ENCODE data around the gene CNIH1.
"Not testable (repeated sequence)": the region's sequence is repeated elsewhere in the genome, so short reads cannot be mapped to it uniquely, and the experiment has no call there.

CNIH1 gene

GRCh38 chr14:54467280-54467679 is 26.1 kb upstream of the CNIH1 start:
- DNase-seq (ENCODE audit: low read depth), result no peak

DNA sequence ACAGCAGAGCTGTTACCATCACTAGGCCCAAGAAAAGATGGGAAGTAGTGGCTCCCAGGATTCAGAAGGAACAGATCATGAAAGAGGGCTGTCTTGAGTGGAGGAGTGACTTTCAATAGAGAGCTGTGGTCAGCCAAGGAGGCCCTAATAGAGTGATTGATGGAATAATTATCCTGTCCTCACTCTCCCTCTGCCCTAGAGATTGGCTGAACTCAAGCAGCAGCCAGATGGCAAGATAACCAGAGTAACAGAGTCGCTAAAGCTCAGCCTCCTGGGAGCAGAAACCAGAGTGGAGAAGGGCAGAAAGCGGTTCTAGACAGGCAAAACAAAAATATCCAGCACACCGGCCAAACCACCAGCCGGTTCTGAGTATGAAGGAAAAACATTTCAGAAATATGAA is 24.5 kb upstream of the CNIH1 start:
- no peak for DNase-seq (ENCODE audit: low read depth)

- no peak for DNase-seq (ENCODE audit: low read depth)
Observed at GRCh38 chr14:54462048-54462447, 20.9 kb upstream of the CNIH1 start.

- no peak for DNase-seq (ENCODE audit: low read depth)
Observed at GRCh38 chr14:54459106-54459505, 17.9 kb upstream of the CNIH1 start.

- not testable (repeated sequence) for DNase-seq (ENCODE audit: low read depth)
Observed at GRCh38 chr14:54458536-54458935, 17.4 kb upstream of the CNIH1 start.

DNA sequence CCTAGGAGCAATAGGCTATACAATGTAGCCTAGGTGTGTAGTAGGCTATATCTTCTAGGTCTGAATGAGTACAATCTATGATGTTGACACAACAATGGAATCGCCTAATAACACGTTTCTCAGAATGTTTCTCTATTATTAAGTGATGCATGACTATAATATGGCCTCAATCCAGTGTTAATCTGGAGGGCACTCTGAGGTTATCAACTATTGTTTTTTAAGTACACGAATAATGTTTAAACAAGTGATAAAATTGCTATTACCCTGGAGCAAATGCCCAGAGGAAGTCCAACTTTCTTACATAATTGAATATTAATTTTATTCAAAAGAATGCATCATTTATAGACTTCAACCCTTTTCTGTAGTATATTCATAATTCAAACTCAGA is 16.4 kb upstream of the CNIH1 start:
- DNase-seq (ENCODE audit: low read depth), result no peak

DNA sequence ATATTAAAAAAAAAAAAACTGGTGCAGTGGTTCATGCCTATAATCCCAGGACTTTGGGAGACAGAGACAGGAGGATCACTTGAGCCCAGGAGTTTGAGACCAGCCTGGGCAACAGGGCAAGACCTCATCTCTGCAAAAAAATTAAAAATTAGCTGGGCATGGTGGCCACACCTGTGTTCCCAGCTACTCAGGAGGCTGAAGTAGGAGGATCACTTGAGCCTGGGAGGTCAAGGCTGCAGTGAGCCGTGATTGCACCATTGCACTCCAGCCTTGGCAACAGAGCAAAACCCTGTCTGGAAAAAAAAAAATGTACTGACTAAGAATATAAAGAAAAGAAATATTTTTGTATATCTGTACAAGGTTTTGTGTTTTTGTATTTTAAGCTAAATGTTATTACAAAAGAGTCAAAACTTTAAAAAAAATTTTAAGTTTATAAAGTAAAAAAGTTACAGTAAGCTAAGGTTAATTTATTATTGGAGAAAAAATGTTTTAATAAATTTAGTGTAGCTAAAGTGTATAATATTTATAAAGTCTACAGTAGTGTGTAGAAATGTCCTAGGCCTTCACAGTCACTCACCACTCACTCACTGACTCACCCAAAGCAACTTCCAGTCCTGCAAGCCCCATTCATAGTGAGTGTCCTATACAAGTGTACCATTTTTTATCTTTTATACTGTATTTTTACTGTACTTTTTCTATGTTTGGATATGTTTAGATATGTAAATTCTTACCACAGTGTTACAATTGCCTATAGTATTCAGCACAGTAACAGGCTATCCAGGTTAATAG is 15.8 kb upstream of the CNIH1 start:
- not testable (repeated sequence) for DNase-seq (ENCODE audit: low read depth)

DNA sequence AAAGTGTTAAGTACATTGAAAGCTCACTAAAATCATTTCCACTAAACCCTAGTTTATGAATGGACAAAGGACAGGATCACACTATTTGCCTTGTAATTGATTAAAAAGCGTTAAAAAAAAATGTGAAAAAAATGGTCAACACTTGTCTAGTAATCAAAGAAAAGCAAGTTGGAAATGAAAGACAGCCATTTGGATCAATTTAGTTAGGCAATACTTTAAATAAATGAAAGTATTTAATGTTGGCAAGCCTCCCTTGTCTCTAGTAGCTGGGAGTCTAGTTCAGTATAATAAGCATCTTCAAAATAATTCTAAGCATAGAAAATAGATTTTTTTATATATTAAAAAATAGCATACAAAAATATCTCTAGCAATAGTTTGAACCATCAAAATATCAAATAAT is 14.2 kb upstream of the CNIH1 start:
- DNase-seq (ENCODE audit: low read depth), result no peak

DNA sequence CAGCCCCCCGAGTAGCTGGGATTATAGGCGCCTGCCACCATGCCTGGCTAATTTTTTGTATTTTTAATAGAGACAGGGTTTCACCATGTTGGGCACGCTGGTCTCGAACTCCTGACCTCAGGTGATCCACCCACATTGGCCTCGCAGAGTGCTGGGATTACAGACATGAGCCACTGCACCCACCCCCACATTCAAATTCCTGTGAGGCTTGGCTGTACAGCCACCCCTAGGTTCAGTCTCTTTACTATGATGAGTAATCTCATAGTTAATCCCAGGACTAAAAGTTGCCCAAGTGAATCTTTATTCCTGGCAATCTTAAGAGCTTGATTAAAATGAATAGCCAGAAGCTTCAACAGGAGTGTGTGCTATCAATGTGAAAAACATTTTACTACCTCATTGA is 12.8 kb upstream of the CNIH1 start:
- DNase-seq (ENCODE audit: low read depth), result not testable (repeated sequence)

- DNase-seq (ENCODE audit: low read depth), result no peak
Observed at GRCh38 chr14:54453252-54453651, 12.1 kb upstream of the CNIH1 start.

GRCh38 chr14:54451961-54452360 is 10.8 kb upstream of the CNIH1 start:
- DNase-seq (ENCODE audit: low read depth), result no peak

GRCh38 chr14:54451121-54451601 is 10.0 kb upstream of the CNIH1 start:
- no peak for DNase-seq (ENCODE audit: low read depth)

- DNase-seq (ENCODE audit: low read depth), result no peak
Observed at GRCh38 chr14:54450535-54450934, 9.4 kb upstream of the CNIH1 start.

GRCh38 chr14:54447231-54447692 is 6.1 kb upstream of the CNIH1 start:
- no peak for DNase-seq (ENCODE audit: low read depth)

- DNase-seq (ENCODE audit: low read depth), result no peak
Observed at GRCh38 chr14:54446161-54446693, 5.1 kb upstream of the CNIH1 start.

DNA sequence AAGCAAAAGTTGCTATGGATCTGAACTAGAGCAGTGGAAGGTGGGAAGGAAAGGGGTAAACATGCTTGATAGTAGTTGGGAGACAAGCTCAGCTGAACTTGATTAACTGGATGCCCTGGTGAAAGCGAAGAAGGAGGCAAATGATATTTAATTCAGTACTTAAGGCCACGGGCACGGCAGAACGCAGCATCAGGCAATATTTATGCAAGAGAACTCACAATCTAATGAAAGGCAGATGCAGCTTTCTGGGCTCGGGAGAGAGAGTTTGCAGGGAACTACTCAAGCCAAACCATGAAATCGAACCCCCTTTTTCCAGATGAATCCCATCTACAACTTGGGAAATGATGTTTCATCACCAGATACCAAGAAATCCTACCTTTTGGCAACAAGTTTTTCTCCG is 3.5 kb upstream of the CNIH1 start:
- no peak for DNase-seq (ENCODE audit: low read depth)

- no peak for DNase-seq (ENCODE audit: low read depth)
Observed at GRCh38 chr14:54443981-54444380, 2.8 kb upstream of the CNIH1 start.

GRCh38 chr14:54442961-54443360 is 1.8 kb upstream of the CNIH1 start:
- not testable (repeated sequence) for DNase-seq (ENCODE audit: low read depth)

DNA sequence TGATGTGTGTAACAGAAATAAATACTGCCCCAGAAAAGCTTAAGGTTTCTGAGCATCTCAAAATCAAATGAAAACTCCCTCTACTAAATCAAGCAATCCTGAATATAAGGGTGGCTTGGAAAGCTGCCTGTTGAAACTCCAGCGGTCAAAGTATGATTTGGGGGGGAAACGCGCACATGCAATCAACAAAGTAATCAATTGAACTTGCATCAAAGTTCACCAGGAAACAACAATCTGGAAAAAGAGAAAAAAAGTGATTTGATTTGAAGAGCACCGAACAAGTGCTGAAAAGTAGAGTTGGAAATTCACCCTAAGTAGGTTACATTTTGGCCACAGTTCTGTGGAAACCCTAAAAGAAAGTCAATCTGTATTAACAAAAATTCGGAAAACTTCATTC is 700 bp downstream of the CNIH1 start:
- no peak for DNase-seq (ENCODE audit: low read depth)

DNA sequence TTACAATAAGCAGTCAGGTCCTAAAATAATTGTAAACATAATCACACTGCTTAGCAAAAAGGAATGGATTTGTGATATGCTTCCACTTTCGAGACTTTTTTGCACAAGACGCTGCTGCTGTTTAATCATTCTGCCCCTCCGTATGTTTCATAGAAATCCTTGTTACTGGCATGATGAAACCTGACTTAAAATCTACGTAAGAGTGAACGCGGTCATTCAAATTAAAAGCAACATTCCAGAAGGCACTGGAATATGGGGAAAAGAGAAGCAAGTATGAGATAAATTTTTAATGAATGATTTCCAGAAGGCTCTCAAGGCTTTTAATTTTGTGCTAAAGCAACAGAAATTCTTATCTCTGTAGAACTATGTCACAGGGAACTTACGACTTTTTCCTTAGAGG is 1.1 kb downstream of the CNIH1 start:
- no peak for DNase-seq (ENCODE audit: low read depth)

- no peak for DNase-seq (ENCODE audit: low read depth)
Observed at GRCh38 chr14:54438703-54439102, 2.5 kb downstream of the CNIH1 start.

DNA sequence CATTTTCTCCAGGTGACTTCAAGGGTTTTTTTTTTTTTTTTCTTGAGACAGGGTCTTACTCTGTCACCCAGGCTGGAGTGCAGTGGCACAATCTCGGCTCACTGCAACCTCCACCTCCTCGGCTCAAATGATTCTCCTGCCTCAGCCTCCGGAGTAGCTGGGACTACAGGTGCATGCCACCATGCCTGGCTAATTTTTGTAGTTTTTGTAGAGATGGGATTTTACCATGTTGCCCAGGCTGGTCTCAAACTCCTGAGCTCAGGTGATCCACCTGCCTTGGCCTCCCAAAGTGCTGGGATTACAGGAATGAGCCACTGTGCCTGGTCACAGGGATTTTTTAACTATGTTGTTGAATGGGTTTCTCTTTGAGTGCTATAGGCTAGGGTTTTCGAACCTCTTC is 3.2 kb downstream of the CNIH1 start:
- not testable (repeated sequence) for DNase-seq (ENCODE audit: low read depth)

GRCh38 chr14:54435500-54435981 is 5.6 kb downstream of the CNIH1 start:
- no peak for DNase-seq (ENCODE audit: low read depth)

DNA sequence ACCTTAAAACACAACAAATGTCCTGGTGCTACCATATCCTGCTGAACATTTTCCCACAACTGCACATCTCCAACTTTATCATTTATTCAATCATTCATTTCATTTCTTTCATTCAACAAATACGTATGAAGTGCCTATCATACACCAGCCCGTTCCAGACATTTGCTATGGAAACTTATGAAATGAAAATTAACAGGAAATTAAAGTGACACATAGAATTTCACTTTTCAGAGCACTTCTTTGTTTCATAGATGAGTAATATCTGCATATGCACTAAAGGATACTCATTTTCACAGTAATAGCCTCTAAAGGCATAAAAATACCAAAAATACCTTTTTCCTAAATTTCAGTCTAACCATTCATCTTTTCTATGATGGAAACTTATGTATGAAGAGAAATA is 12.6 kb downstream of the CNIH1 start:
- no peak for DNase-seq (ENCODE audit: low read depth)
